Tibial artery (tissue), 4 donors: Measurements from ENCODE around the gene TBL1X.
"Not testable (repeated sequence)": the region's sequence is repeated elsewhere in the genome, so short reads cannot be mapped to it uniquely, and the experiment has no call there.

Source experiments
- DNase-seq, 2 donors: peaks; one replicate each; pipeline ENCODE4 v3.0.0-alpha.2; 2019
- H3K27ac ChIP-seq, 2 donors: fragments of 200-600 bp; sonication (generic) in 1 of 2; 1 replicate in 1 of 2; 2 replicates in 1 of 2; pipeline ENCODE4 v1.5.1; 2018 to 2019; ENCODE audit warnings: mild to moderate bottlenecking in 1 of 2
- H3K27me3 ChIP-seq, 2 donors: fragments of 200-600 bp; sonication (generic) in 1 of 2; one replicate each; pipeline versions ENCODE4 v1.5.1 to v1.6.0; 2016 to 2019
- H3K36me3 ChIP-seq, 3 donors: fragments of 200-600 bp; sonication (generic) in 2 of 3; one replicate each; pipeline ENCODE4 v1.5.1; 2016 to 2019; ENCODE audit warnings: mild to moderate bottlenecking in 2 of 3
- H3K4me1 ChIP-seq, 4 donors: fragments of 200-600 bp; sonication (generic) in 2 of 4; 1 replicate in 3 of 4; 2 replicates in 1 of 4; pipeline ENCODE4 v1.5.1; 2016 to 2019
- H3K4me3 ChIP-seq, 2 donors: fragments of 200-600 bp; sonication (generic) in 1 of 2; 1 replicate in 1 of 2; 2 replicates in 1 of 2; pipeline ENCODE4 v1.5.1; 2018 to 2019; ENCODE audit warnings: mild to moderate bottlenecking in 2 of 2
- H3K9me3 ChIP-seq, 3 donors: fragments of 200-600 bp; sonication (generic) in 1 of 3; one replicate each; pipeline ENCODE4 v1.5.1; 2016 to 2019
- CTCF ChIP-seq, 2 experiments: fragments of 200-600 bp in 1 of 2; fragments of 450-650 bp in 1 of 2; IDR thresholded peaks; one replicate each; pipeline ENCODE4 v1.5.1; 2017 to 2019; ENCODE audit warnings: antibody characterized with exemption in 2 of 2, mild to moderate bottlenecking in 1 of 2, moderate library complexity in 1 of 2
- intact Hi-C: fragments of 100-400 bp; cut with DNase I; formaldehyde crosslinking; loops from one replicate; pipeline ENCODE4 v1.15.0; 2023; ENCODE audit warnings: low total_unique reads

TBL1X gene

GRCh38 chrX:9471571-9471985 is 6.7 kb downstream of the TBL1X start:
- H3K27me3 ChIP-seq: no peaks in the 10 kb centered on the region
- intact Hi-C loops: no loop called here
- no peak for DNase-seq

DNA sequence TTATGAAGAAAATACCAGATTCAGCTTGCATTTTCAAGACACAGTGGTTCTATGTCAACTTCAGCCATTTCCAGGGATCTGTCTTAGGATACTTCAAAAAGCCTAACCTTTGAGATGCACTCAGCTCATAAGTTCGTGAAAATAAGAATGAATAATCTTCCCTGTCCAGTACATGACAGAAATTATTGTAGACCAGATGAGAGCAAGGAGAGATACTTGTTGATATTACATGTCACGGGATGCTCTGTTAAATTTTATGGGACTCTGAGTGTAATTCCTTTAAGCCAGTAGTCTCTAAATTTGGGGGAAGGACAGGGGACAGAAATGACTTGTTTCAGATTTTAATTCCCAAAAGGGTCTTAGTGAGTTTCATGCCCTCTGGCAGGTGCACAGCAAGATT is 8.8 kb downstream of the TBL1X start:
- Histone ChIP-seq H3K9me3 (no peaks in the 10 kb centered on the region), H3K27me3 (no peaks in the 10 kb centered on the region), H3K27ac (no peak overlapping the region), H3K4me3 (no peak overlapping the region), H3K36me3 (no peaks in the 10 kb centered on the region), H3K4me1 (peaks cover 0 to 32% (median 0%) of the 10 kb centered on the region in 4 donors)
- intact Hi-C loops: no loop called here
- DNase-seq: no peak
- no peak for TF ChIP-seq CTCF (IDR thresholded peaks at IDR 0.05)

More at GRCh38 chrX:9471571-9471985, 6.7 kb downstream of the TBL1X start:
- no peaks in the 10 kb centered on the region for H3K36me3 ChIP-seq
- H3K27ac ChIP-seq: no peak overlapping the region
- H3K4me1 ChIP-seq: peaks cover 0 to 31% (median 4%) of the 10 kb centered on the region in 4 donors
- no peak overlapping the region for H3K4me3 ChIP-seq
- no peaks in the 10 kb centered on the region for H3K9me3 ChIP-seq
- TF ChIP-seq CTCF (IDR thresholded peaks at IDR 0.05): no peak

DNA sequence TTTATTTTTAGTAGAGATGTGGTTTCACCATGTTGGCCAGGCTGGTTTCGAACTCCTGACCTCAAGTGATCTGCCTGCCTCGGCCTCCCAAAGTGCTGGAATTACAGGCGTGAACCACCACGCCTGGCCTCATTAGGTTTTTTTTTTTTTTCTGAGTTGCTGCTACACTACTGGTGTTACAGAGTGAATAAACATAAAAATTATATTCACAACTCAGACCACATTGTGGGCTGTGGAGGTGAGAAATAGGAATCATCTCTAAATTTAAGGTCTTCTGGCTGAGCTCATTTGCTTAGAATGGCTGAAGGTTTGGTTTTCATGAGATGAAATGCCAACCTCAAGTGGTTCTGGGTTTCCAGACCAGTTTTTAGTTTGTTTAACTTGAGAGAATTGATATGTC is 10.6 kb downstream of the TBL1X start:
- DNase-seq, H3K9me3 ChIP-seq, H3K4me3 ChIP-seq, H3K27me3 ChIP-seq, H3K27ac ChIP-seq, intact Hi-C loops, H3K36me3 ChIP-seq: not testable (repeated sequence)
- peaks cover 0 to 24% (median 0%) of the 10 kb centered on the region in 4 donors for H3K4me1 ChIP-seq

- DNase-seq: no peak
- Histone ChIP-seq H3K4me1 (peaks cover 0 to 25% (median 0%) of the 10 kb centered on the region in 4 donors), H3K9me3 (no peaks in the 10 kb centered on the region), H3K4me3 (no peak overlapping the region), H3K27ac (no peak overlapping the region), H3K27me3 (no peaks in the 10 kb centered on the region), H3K36me3 (no peaks in the 10 kb centered on the region)
- TF ChIP-seq CTCF (IDR thresholded peaks at IDR 0.05): no peak
- intact Hi-C loops: no loop called here
Measured at GRCh38 chrX:9475984-9476383, 11.1 kb downstream of the TBL1X start.

DNA sequence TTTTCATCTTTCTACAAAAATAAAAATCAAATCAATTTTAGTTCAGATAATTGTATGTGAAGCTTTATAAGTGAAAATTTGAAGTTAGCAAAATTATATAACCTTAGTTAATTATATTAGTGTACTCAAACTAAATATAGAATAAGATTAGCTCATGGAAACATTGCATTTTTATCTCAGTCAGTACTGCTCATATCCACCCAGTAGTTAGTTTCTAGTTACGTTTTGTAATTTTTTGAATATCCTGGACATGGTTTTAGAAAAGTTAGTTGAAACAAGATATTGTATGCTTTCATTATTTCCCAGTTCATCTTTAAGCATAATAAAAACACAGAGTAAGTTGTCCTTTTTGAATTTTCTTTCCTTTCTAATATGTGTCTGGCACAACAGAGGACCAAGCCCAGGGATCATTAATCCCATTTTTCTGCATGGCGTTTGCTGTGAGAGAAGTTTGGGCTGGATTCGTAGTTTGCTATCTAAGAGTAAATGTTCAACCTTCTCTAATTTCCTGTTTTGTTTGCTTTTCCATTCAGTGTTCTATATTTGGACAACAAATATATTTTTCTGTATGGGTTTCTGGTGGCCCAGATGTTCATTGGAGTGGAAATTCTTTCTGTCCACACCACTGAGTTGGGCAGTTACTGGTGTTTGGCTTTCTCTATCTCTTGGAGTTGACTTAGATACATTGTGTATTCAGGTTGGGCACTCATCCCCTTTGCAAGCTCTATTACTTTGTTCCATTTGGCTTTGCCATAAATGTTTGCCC is 12.1 kb downstream of the TBL1X start:
- H3K4me3 ChIP-seq: no peak overlapping the region
- H3K36me3 ChIP-seq: no peaks in the 10 kb centered on the region
- H3K4me1 ChIP-seq: peaks cover 0 to 29% (median 0%) of the 10 kb centered on the region in 4 donors
- H3K27me3 ChIP-seq: no peaks in the 10 kb centered on the region
- intact Hi-C loops: no loop called here
- H3K27ac ChIP-seq: no peak overlapping the region
- TF ChIP-seq CTCF (IDR thresholded peaks at IDR 0.05): no peak
- no peaks in the 10 kb centered on the region for H3K9me3 ChIP-seq
- no peak for DNase-seq

- Histone ChIP-seq H3K4me1 (peaks cover 0 to 31% (median 0%) of the 10 kb centered on the region in 4 donors), H3K4me3 (no peak overlapping the region), H3K27ac (no peak overlapping the region), H3K9me3 (no peaks in the 10 kb centered on the region), H3K27me3 (no peaks in the 10 kb centered on the region), H3K36me3 (no peaks in the 10 kb centered on the region)
- no peak for DNase-seq
- TF ChIP-seq CTCF (IDR thresholded peaks at IDR 0.05): no peak
- intact Hi-C loops: no loop called here
Measured at GRCh38 chrX:9482408-9482807, 17.6 kb downstream of the TBL1X start.
